Calu3 (cell line): ENCODE data around the gene TMIGD1. TPM values are rescaled to one million over a fixed set of nuclear protein-coding genes. Genes with fewer than 3 reads are reported as not detected.

Source experiments
- BruUV-seq: library from RNA; stranded (reverse); fragments of 400-500 nt; replicated peaks from 2 replicates; lab custom pipeline; 2021; lab: Mats Ljungman, UMichigan
- CTCF ChIA-PET: fragments of 300-600 bp; sonication (Branson Sonifier 250); formaldehyde crosslinking; loops from one replicate; lab custom pipeline; 2022; ENCODE audit warnings: antibody characterized with exemption; lab: Charles Lee
- DNase-seq: peaks from one replicate; pipeline ENCODE4 v3.0.0; 2022
- H3K27ac Mint-ChIP-seq: one replicate; pipeline ENCODE4 v1.8.0; 2022; ENCODE audit warnings: mixed read lengths; ENCODE audit not compliant: unreplicated experiment
- H3K27me3 Mint-ChIP-seq: one replicate; pipeline ENCODE4 v1.8.0; 2022; ENCODE audit warnings: mixed read lengths; ENCODE audit not compliant: unreplicated experiment
- H3K36me3 Mint-ChIP-seq: one replicate; pipeline ENCODE4 v1.8.0; 2022; ENCODE audit warnings: mild to moderate bottlenecking, moderate library complexity, mixed read lengths; ENCODE audit not compliant: insufficient read depth, unreplicated experiment
- H3K4me1 Mint-ChIP-seq: one replicate; pipeline ENCODE4 v1.8.0; 2022; ENCODE audit warnings: mild to moderate bottlenecking, low read depth, mixed read lengths; ENCODE audit not compliant: unreplicated experiment
- H3K4me3 Mint-ChIP-seq: one replicate; pipeline ENCODE4 v1.8.0; 2022; ENCODE audit warnings: mild to moderate bottlenecking, low read depth, moderate library complexity, mixed read lengths; ENCODE audit not compliant: unreplicated experiment
- H3K9me3 Mint-ChIP-seq: one replicate; pipeline ENCODE4 v1.8.0; 2022; ENCODE audit warnings: low read depth, mixed read lengths; ENCODE audit not compliant: unreplicated experiment
- intact Hi-C: fragments of 100-400 bp; cut with micrococcal nuclease; formaldehyde crosslinking; loops from one replicate; pipeline ENCODE4 v1.10.0; 2022; ENCODE audit not compliant: unreplicated experiment
- total RNA-seq: library from RNA; stranded (reverse); gene quantifications from 2 replicates; pipeline ENCODE4 v1.2.3, GENCODE V29; 2022
- TF ChIP-seq, protein P1 (sequence below): fragments of 200-600 bp; IDR thresholded peaks from one replicate; pipeline ENCODE4 v1.8.0; 2022; ENCODE audit warnings: antibody characterized with exemption; ENCODE audit not compliant: unreplicated experiment

Gene TMIGD1
- total RNA-seq, 1 experiment from 2014 or later: not detected

DNA sequence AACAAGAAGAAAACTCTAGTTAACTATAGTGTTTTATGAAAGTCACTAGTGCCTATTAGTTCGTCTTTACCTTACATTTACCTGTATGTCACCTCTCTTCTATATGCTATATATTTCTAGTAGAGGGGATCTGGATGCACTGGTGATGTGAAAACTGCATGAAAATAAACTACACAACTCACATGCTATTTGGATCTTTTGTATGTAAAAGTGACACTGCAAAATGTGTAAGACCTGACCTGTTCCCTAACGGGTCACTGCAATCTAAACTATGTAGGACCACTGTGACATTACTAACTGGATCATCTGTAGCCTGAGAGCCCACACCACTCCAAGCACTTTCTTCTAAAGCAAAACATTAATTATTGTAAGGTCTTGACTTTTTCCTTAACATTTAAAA is 43.8 kb downstream of the TMIGD1 start:
- intact Hi-C loops: no loop called here
- Mint-ChIP-seq H3K27me3 (no peaks in the 10 kb centered on the region), H3K4me3 (no peak overlapping the region), H3K36me3 (peaks cover 14% of the 10 kb centered on the region), H3K27ac (no peak overlapping the region), H3K9me3 (no peaks in the 10 kb centered on the region), H3K4me1 (no peaks in the 10 kb centered on the region)
- BruUV-seq: no TSS peak
- no peak for DNase-seq
- CTCF ChIA-PET: no interaction called here
- TF ChIP-seq, protein P1, sequence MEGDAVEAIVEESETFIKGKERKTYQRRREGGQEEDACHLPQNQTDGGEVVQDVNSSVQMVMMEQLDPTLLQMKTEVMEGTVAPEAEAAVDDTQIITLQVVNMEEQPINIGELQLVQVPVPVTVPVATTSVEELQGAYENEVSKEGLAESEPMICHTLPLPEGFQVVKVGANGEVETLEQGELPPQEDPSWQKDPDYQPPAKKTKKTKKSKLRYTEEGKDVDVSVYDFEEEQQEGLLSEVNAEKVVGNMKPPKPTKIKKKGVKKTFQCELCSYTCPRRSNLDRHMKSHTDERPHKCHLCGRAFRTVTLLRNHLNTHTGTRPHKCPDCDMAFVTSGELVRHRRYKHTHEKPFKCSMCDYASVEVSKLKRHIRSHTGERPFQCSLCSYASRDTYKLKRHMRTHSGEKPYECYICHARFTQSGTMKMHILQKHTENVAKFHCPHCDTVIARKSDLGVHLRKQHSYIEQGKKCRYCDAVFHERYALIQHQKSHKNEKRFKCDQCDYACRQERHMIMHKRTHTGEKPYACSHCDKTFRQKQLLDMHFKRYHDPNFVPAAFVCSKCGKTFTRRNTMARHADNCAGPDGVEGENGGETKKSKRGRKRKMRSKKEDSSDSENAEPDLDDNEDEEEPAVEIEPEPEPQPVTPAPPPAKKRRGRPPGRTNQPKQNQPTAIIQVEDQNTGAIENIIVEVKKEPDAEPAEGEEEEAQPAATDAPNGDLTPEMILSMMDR: no peak

DNA sequence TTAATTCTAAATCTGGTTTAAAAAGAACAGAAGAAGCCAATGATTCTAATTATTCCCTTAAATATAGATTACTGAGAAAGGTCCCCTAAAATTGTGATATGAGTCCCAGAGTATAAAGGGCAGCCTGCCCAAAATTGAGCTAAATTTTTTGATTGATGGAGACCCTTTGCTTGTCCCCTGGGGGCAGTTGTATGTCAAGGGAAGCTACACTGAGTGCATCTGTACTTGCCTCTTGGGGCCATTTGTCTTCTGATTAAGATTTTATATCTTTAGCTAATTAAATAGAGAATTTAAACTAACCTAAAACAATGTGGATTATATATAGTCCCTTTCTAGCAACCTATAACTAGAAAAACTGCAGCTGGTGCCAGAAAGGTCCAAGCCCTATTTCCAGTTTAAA is 54.7 kb downstream of the TMIGD1 start:
- BruUV-seq: no TSS peak

DNA sequence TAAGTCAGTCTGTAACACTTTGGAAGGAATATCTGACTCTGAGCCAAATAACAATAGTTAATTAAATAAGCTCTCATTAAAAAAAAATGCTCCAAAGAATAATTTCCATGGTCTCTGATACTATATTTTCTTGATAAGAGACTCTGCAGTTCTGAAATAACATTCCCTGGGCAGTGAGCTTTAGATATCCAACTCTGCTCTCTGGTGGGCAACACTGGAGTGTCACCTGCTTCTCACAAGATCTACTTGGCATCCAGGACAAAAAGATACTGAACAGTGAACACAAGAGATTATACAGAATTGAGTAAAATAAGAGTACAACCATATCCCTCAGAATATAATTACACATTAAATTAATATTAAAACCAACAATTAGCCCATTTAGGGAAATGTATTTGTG is 55.8 kb downstream of the TMIGD1 start:
- Mint-ChIP-seq H3K36me3 (peaks cover 12% of the 10 kb centered on the region), H3K4me1 (no peaks in the 10 kb centered on the region), H3K9me3 (no peaks in the 10 kb centered on the region), H3K27me3 (no peaks in the 10 kb centered on the region), H3K27ac (no peak overlapping the region), H3K4me3 (no peak overlapping the region)
- DNase-seq: no peak
- TF ChIP-seq, protein P1: no peak
- BruUV-seq: no TSS peak
- intact Hi-C loops: loop anchor here (1.0 kb wide), 1 partner anchor 174 kb away; no protein-coding TSS in a partner anchor
- CTCF ChIA-PET: interaction anchor here (1.1 kb wide), 2 partner anchors 153 to 173 kb away, joined by 4 read pairs; no protein-coding TSS in a partner anchor

More for the DNA sequence above, 54.7 kb downstream of the TMIGD1 start:
- Mint-ChIP-seq H3K36me3 (peaks cover under 1% of the 10 kb centered on the region), H3K4me1 (no peaks in the 10 kb centered on the region), H3K27ac (no peak overlapping the region), H3K4me3 (no peak overlapping the region), H3K9me3 (no peaks in the 10 kb centered on the region), H3K27me3 (no peaks in the 10 kb centered on the region)
- TF ChIP-seq, protein P1: no peak
- intact Hi-C loops: no loop called here
- CTCF ChIA-PET: no interaction called here
- DNase-seq: no peak

DNA sequence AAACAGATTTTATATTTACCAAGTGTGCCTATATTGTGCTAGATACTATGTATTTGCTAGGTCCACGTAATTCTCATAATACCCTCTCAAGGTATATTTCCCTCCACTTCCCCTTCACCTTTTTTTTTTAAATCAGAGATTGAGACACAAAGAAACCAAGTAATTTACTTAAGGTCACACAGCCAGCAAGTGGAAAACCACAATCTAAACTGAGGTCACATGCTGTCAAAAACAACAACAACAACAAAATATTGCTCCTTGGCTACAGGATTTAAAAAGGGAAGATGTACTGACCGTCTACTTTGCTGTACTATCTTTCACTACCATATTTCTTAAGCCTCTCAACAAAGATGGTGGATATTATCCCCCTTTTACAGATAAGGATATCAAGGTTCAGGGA is 57.9 kb downstream of the TMIGD1 start:
- intact Hi-C loops: no loop called here
- BruUV-seq: no TSS peak
- H3K4me1 Mint-ChIP-seq: no peaks in the 10 kb centered on the region
- TF ChIP-seq, protein P1: no peak
- H3K27me3 Mint-ChIP-seq: no peaks in the 10 kb centered on the region
- DNase-seq: no peak
- peaks cover 20% of the 10 kb centered on the region for H3K36me3 Mint-ChIP-seq
- CTCF ChIA-PET: no interaction called here
- H3K4me3 Mint-ChIP-seq: no peak overlapping the region
- H3K9me3 Mint-ChIP-seq: no peaks in the 10 kb centered on the region
- no peak overlapping the region for H3K27ac Mint-ChIP-seq
